Measurements from ENCODE around the gene PAGE4. TPM values are rescaled to one million over a fixed set of nuclear protein-coding genes. Genes with fewer than 3 reads are reported as not detected.

Gene PAGE4
- polyA plus RNA-seq, 6 donors from 2014 or later, result not detected

- peak; percentile 77 for DNase-seq
- Mint-ChIP-seq H3K27ac (peak within 1 kb of the TSS in 5 of 6 donors; percentile 33 to 93 (median 83)), H3K9me3 (peaks cover 0 to under 1% (median 0%) of the 10 kb centered on the region in 7 donors), H3K4me3 (peak within 1 kb of the TSS; percentile 75 to 92 (median 84)), H3K36me3 (no peaks in the 10 kb centered on the region), H3K4me1 (peaks cover 14 to 22% (median 21%) of the 10 kb centered on the region in 3 donors), H3K27me3 (no peaks in the 10 kb centered on the region)
- ATAC-seq (ENCODE audit: low read depth in 2 of 2), result peak; percentile 89
These were observed 49.9 kb downstream of the PAGE4 start, which contains the start of gene USP27X for GRCh38 chrX:49878834-49879655. Gene USP27X (plus strand): TSS chrX:49879484. CDS start chrX:49880308, 824 bp downstream.

DNA sequence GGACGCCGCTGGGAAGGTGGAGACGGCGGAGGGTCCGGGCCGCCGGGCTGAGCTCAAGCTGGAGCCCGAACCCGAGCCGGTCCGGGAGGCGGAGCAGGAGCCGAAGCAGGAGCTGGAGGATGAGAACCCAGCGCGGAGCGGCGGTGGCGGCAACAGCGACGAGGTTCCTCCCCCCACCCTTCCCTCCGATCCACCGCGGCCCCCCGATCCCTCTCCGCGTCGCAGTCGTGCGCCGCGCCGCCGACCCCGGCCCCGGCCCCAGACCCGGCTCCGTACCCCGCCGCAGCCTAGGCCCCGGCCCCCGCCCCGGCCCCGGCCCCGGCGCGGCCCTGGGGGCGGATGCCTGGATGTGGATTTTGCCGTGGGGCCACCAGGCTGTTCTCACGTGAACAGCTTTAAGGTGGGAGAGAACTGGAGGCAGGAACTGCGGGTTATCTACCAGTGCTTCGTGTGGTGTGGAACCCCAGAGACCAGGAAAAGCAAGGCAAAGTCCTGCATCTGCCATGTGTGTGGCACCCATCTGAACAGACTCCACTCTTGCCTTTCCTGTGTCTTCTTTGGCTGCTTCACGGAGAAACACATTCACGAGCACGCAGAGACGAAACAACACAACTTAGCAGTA is 50.7 kb downstream of the PAGE4 start:
- peak overlapping the region; percentile 75 to 92 (median 84) for H3K4me3 Mint-ChIP-seq
- DNase-seq, result no peak
- H3K9me3 Mint-ChIP-seq, result peaks cover 0 to 1% (median 0%) of the 10 kb centered on the region in 7 donors
- no peaks in the 10 kb centered on the region for H3K36me3 Mint-ChIP-seq
- peak overlapping the region in 4 of 6 donors; percentile 41 to 75 (median 66) for H3K27ac Mint-ChIP-seq
- ATAC-seq (ENCODE audit: low read depth in 2 of 2), result peak; percentile 7 to 17
- H3K27me3 Mint-ChIP-seq, result no peaks in the 10 kb centered on the region
- H3K4me1 Mint-ChIP-seq, result peaks cover 16 to 26% (median 25%) of the 10 kb centered on the region in 3 donors

GRCh38 chrX:49880668-49881067 is 51.6 kb downstream of the PAGE4 start:
- H3K36me3 Mint-ChIP-seq, result no peaks in the 10 kb centered on the region
- H3K27me3 Mint-ChIP-seq, result no peaks in the 10 kb centered on the region
- H3K27ac Mint-ChIP-seq, result no peak overlapping the region
- peak overlapping the region in 6 of 8 donors; percentile 12 to 91 (median 44) for H3K4me3 Mint-ChIP-seq
- ATAC-seq (ENCODE audit: low read depth in 2 of 2) (no peak), DNase-seq (no peak)
- peaks cover 13 to 26% (median 25%) of the 10 kb centered on the region in 3 donors for H3K4me1 Mint-ChIP-seq
- H3K9me3 Mint-ChIP-seq, result peaks cover 0 to 1% (median 0%) of the 10 kb centered on the region in 7 donors

Other genes starting within 250 kb of the PAGE4 start
- not detected for gene GAGE12H, start 249.4 kb upstream of the PAGE4 start, polyA plus RNA-seq (ENCODE audit: low read depth in 6 of 6)
- gene GAGE2A, start 239.8 kb upstream of the PAGE4 start, polyA plus RNA-seq (ENCODE audit: low read depth in 6 of 6), result not detected
- gene GAGE1, start 230.3 kb upstream of the PAGE4 start, polyA plus RNA-seq (ENCODE audit: low read depth in 6 of 6), result not detected
- not detected for gene PAGE1, start 133.3 kb upstream of the PAGE4 start, polyA plus RNA-seq (ENCODE audit: low read depth in 6 of 6)
- gene USP27X, start 50.2 kb downstream of the PAGE4 start, polyA plus RNA-seq (ENCODE audit: low read depth in 6 of 6), result 1 to 10 TPM in 1 of 6 donors, under 1 TPM in 4, not detected in 1; 0.35 to 1.4 (median 0.71) TPM
- gene CLCN5, start 93.3 kb downstream of the PAGE4 start, polyA plus RNA-seq (ENCODE audit: low read depth in 6 of 6), result 1 to 10 TPM in 2 of 6 donors, under 1 TPM in 3, not detected in 1; 0.62 to 1.4 (median 0.98) TPM

Measured in naive B cell (primary cell).